ENCODE data around the gene PGLYRP4.

PGLYRP4 gene

DNA sequence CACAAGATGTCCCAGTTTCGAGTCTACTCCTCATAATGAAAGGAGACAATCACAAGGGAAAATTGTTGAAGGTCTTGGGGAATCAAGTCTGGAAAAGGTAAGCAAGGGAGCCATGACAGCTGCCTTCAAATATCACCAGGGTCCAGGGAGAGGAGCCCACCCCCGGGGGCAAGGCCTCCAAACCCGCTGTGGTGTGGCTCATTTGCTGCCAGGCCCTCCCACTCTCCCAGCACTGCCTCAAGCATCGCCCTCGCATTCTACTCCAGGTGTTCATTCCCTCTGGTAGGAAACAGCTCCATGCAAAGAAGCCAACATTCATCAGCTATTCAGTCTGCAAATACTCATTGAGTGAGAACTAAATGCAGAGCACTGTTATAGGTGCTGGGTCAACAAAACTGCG is 17.6 kb upstream of the PGLYRP4 start:
- TF ChIP-seq, protein P1, sequence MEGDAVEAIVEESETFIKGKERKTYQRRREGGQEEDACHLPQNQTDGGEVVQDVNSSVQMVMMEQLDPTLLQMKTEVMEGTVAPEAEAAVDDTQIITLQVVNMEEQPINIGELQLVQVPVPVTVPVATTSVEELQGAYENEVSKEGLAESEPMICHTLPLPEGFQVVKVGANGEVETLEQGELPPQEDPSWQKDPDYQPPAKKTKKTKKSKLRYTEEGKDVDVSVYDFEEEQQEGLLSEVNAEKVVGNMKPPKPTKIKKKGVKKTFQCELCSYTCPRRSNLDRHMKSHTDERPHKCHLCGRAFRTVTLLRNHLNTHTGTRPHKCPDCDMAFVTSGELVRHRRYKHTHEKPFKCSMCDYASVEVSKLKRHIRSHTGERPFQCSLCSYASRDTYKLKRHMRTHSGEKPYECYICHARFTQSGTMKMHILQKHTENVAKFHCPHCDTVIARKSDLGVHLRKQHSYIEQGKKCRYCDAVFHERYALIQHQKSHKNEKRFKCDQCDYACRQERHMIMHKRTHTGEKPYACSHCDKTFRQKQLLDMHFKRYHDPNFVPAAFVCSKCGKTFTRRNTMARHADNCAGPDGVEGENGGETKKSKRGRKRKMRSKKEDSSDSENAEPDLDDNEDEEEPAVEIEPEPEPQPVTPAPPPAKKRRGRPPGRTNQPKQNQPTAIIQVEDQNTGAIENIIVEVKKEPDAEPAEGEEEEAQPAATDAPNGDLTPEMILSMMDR (IDR thresholded peaks at IDR 0.05) = no peak
- Histone ChIP-seq H3K4me3 (no peak overlapping the region), H3K36me3 (no peaks in the 10 kb centered on the region), H3K4me1 (peaks cover 0 to 6% (median 0%) of the 10 kb centered on the region in 4 donors), H3K27ac (no peak overlapping the region), H3K9me3 (no peaks in the 10 kb centered on the region), H3K27me3 (peaks cover 0 to 13% of the 10 kb centered on the region in 2 donors)
- peak in 1 of 2 donors; percentile 19 for DNase-seq
- intact Hi-C loops (cut with DNase I; ENCODE audit: low total_unique reads) = no loop called here

DNA sequence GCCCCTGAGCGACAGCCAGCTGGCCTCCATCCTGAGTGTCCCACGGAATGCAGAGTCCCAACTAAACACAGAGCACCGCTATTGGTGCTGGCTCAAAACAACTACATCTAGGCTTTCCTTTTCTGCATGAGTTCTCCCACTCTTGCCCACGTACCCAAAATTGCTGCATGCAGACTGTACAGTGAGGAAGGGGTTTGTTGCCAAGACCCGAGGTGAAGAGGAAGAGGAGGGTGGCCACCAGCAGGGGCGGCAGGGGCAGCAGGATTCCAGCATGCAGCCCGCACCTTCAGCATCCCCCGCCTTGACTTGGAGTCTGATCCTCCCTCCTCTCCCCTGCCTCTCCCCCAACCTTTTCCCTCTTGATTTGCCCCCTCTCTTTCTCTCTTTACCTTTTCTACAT is 17.1 kb upstream of the PGLYRP4 start:
- H3K27ac ChIP-seq = no peak overlapping the region
- H3K4me3 ChIP-seq = no peak overlapping the region
- H3K9me3 ChIP-seq = no peaks in the 10 kb centered on the region
- H3K36me3 ChIP-seq = no peaks in the 10 kb centered on the region
- peaks cover 0 to 10% of the 10 kb centered on the region in 2 donors for H3K27me3 ChIP-seq
- TF ChIP-seq, protein P1 (IDR thresholded peaks at IDR 0.05) = no peak
- H3K4me1 ChIP-seq = peaks cover 0 to 6% (median 0%) of the 10 kb centered on the region in 4 donors
- no peak for DNase-seq
- intact Hi-C loops (cut with DNase I; ENCODE audit: low total_unique reads) = no loop called here

DNA sequence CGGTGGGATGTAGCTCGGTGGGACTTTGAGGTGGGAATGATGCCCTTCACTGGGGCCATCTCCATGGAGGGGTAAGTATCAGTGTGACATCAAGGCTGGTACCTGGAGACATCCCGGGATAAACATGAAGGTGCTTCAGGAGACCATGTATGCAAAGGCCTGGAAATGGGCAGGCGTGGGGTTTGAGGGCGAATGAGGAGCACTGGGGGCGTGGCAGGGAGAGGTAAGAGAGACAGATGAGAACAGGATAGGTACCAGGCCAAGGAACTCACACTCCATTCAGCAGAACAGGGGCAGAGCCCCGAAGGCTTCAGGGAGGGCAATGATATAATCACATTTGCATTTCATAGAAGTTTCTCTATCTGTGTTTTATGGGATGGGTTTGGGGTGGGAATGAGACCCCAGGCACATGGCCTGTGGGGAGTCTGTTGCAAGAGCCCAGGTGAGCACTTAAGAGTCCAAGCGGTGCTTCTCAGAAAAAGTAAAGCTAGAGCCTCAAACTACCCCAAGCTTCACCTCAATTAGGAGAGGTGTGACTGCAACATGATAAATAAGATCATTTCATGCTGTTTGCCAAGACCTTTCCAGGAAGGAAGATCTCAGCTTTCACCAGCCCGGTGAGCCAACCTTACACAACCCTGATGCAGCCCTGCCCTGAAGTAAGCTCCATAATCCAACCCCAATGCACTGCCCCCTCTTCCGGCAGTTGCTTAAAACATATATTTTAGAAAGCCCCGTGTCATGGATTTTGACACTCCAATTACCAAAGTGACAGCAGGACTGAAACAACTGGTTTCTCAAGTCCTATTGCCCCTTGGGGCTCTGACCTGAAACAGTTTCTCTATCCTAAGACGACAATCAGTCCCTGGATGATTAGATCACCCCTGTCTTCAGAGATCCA is 16.4 kb upstream of the PGLYRP4 start:
- Histone ChIP-seq H3K27me3 (peaks cover 0 to 10% of the 10 kb centered on the region in 2 donors), H3K4me1 (peaks cover 0 to 6% (median 0%) of the 10 kb centered on the region in 4 donors), H3K27ac (no peak overlapping the region), H3K4me3 (no peak overlapping the region), H3K36me3 (no peaks in the 10 kb centered on the region), H3K9me3 (no peaks in the 10 kb centered on the region)
- intact Hi-C loops (cut with DNase I; ENCODE audit: low total_unique reads) = no loop called here
- DNase-seq = peak in 1 of 2 donors; percentile 35
- TF ChIP-seq, protein P1 (IDR thresholded peaks at IDR 0.05) = no peak

DNA sequence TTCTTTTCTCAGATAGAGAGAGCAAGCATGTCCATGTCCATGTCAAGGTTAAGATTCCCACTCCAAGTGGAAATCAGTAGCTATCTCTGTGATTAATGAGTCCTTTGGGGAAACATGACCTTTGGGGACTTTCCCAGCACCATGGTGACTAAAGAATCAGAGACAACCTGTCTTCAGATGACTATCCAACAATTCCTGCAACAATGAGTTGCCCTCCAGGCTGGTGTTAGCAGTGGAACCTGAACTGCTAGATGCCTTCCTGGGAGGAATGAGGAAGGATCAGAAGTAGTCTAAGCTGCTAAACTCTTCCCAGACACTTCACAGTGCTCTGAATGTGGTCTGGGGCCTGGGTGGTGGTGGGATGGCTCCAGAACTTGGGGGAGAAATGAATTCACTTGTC is 15.5 kb upstream of the PGLYRP4 start:
- H3K36me3 ChIP-seq = no peaks in the 10 kb centered on the region
- H3K4me1 ChIP-seq = peaks cover 0 to 6% (median 0%) of the 10 kb centered on the region in 4 donors
- H3K4me3 ChIP-seq = no peak overlapping the region
- H3K27me3 ChIP-seq = peaks cover 0 to 10% of the 10 kb centered on the region in 2 donors
- H3K9me3 ChIP-seq = no peaks in the 10 kb centered on the region
- no peak for DNase-seq
- TF ChIP-seq, protein P1 (IDR thresholded peaks at IDR 0.05) = no peak
- intact Hi-C loops (cut with DNase I; ENCODE audit: low total_unique reads) = no loop called here
- H3K27ac ChIP-seq = no peak overlapping the region

DNA sequence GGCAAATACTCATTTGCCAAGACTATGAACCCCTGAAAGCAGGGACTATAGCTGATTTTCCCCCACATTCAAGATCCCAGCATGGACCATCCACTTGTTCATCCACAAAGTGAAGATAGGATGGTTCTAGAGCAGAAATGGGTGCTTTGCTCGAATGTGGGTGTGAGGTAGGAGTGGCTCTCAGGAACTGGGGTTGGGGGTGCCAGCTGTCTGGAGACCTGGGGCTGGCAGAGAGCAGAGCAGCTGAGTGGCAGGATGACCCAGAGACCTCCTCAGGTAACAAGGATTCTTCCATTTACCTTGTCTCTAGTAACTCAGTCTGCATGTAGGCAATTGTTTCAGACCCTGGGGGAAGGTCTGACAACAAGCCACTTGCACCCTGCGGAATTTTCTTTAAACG is 15.0 kb upstream of the PGLYRP4 start:
- intact Hi-C loops (cut with DNase I; ENCODE audit: low total_unique reads) = no loop called here
- peak in 1 of 2 donors; percentile 44 for DNase-seq
- H3K27ac ChIP-seq = no peak overlapping the region
- H3K36me3 ChIP-seq = no peaks in the 10 kb centered on the region
- H3K4me1 ChIP-seq = peaks cover 0 to 6% (median 0%) of the 10 kb centered on the region in 4 donors
- H3K9me3 ChIP-seq = no peaks in the 10 kb centered on the region
- no peak overlapping the region for H3K4me3 ChIP-seq
- peaks cover 0 to 10% of the 10 kb centered on the region in 2 donors for H3K27me3 ChIP-seq
- TF ChIP-seq, protein P1 (IDR thresholded peaks at IDR 0.05) = no peak
